HT-29 (cell line): ENCODE results near the gene PFKFB4. TPM values are rescaled to one million over a fixed set of nuclear protein-coding genes. Genes with fewer than 3 reads are reported as not detected.

Experiments
- DNase-seq: peaks from one replicate; pipeline ENCODE4 v3.0.0-alpha.2; 2015; ENCODE audit warnings: low spot score
- total RNA-seq: library from RNA; depleted of rRNA; stranded (reverse); fragments of >200 nt; shearing (Covaris generic); gene quantifications from 2 replicates; pipeline ENCODE4 v1.2.3, GENCODE V29; 2014; rRNA removed

PFKFB4 gene
- total RNA-seq, result 2.0 and 5.0 TPM in 2 replicates

DNA sequence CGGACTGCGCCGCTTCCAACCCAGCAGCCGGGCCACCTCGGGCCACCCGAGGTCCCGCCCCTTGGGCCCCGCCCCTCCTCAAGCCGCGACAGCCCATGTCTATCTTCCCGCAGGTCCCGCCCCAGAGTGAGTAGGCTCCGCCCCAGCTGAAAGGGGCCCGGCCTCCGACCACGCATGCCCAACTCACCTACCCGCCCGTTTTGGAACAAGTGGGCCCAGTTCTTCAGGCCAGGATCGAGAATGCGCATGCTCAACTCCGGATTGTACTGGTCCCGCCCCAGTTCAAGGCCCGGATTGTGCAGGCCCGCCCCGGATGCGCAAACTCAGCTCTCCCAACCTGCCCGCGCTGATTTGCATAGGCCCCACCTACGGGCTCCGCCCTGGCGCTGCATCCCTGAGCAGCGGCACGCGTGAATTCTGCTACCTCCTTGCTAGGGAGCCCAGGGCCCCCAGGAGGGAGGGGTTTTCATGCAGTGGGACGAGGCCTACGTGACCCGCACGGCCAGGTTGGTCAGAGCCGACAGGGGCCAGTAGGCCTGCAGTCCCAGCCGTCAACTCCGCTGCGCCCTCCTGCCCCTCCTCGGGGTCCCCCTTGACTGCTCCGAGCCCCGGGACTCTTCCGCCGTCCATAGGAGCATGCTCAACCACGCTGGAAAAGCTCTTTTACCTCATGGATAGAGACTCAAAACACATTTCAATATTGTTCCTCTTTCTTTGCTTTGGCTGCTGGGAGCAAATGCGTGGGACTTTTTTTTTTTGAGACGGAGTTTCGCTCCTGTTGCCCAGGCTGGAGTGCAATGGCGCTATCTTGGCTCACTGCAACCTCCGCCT lies at the start of gene PFKFB4:
TSS of gene PFKFB4 (minus strand) at position 8 of the 831 bp plus-strand sequence. CDS start 26 bp downstream, outside the sequence.
- DNase-seq, result peak; percentile 97

DNA sequence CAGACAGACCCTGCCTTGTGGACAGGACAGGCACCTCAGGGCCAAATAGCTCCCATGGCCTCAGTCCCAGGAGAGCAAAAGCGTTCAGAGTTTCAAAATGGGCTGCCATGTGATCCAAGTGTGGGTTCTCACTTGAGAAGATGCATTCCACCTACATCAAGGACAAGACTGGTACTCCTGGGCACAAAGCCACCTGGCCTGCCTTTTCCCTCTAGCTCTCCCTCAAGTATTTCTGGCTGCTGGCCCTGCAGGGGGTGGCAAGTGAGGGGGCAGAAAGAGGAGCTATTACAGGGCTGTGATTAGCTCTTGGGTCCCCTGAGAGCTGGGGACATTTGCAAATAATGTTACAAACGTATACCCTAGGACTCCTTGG lies 45.0 kb upstream of the PFKFB4 start:
- no peak for DNase-seq

DNA sequence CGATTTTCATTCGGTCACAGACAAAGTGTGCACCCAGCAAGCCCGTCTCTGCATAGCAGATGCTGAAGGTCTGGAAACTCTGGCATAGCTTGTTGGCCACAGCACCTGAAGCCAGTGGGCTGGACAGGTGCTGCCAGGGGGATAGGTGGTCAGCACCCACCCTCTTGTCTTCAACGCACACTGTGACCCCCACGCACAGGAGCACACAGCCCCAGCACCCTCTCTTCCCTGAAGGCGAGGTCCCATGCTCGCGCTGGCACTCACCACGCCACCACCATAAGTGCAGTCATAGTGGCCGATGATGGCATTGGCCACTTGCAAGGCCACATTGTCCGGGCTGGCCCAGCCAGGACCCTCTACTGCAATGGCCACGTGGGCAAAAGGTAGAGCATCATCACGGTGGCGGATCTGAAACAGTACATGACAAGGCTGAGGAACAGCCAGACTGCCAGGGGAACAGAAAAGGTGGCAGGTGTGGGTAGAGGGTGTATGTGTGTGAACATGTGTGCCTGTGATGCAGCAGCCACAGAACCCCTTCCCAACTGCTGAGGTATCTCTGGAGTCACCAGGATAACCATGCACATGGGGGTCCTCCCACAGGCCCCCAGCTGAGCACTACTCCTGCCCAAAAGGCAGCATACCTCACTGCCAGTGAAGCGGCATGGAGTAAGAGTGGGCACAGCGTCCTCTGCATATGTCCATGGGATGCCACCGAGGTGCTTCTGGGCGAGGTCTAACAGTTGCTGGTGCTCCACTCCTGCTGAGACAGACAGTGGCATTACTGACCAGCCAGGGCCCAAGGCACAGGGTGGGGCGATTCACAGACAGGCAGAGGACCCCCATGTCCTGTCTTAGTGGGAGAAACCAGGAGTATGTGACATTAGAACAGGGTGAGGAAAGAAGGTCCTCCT lies 44.4 kb upstream of the PFKFB4 start:
- no peak for DNase-seq

DNA sequence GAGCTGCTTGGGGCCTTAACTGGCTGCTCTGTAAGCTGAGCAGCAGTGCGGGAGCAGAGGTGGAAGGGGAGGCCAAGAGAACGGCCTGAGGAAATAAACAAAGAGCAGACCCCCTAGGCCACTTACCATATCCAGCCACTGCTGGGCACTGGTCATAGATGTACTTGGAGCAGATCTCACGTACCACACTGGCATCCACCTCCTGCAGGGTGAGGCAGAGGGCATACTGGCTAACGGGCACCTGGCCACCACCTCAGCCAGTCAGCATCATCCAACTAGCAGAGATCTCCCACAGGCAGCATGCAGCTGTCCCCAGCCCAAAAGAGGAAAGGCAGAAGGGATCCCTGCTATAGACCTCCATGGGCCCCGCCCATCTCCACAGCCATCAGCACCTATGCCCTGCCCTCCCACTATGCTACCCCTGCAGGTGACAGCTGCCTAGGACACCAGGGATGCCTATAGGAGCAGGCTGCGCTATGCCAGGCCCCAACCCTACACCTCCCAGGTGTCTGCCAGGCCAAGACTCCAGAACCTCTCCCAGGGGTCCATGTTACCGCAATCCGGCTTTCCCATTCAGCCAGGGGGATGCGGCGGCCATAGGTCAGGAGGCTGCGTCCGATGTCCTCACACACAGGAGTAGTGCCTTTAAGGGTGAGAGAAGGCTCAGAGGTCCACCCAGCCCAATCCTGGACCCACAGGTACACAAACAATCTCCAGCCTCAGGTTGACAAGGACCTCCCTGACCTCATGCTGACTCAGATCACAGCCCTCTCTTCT lies 43.1 kb upstream of the PFKFB4 start:
- DNase-seq, result no peak

DNA sequence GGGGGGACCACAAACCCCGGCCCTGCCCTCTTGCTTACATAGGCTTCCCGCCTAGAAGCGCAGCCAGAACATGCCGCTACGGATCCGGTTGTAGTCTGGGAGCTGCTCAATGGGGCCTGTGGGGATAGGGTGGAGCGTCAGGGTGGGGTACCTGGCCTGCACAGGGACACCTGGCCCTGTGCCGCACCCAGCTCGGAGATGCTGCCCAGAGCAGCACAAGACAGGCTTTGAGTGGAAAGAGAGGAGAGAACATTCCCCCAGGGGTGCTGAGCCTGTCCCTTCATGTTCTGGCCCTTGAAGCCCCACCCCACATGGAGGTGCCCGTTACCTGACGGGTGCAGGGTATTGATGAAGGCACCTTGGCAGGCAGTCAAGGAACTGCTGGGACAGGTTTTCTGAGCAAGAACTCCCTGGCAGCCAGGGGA lies 42.5 kb upstream of the PFKFB4 start:
- no peak for DNase-seq

DNA sequence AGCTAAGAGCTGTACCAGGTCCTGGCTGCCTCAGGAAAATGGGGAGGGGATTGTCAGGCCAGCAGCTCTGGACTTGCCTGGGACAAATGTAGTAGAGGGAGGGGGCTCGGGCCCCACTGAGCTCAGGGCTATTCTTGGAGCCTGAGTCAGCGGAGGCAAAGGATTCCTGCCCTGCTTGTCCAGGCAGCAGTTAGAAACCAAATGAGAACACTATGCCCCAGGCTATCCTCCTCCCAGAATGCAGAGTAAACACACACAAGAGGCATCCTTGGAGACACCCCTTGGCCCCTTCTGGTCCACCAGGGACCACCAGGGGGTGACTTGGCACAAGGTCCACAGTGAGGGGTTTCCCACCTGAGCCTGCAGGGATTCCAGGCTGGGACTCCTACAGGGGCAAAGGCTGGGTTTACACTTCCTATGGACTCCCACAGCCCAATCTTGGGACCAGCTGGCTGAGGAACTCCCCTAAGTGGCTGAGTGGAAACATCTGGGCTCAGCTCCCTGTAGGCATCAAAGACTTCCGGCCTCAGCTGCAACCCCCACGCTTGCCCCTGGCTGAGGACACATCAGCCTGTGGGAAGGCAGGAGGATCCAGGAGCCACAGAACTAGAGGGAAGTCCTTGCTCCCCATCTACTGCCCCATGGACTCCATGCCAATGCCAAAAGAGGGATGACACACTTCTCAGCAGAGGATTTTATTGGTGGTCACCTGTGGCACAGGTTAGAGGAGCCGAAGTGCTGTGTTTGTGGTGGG lies 41.9 kb upstream of the PFKFB4 start:
- DNase-seq, result no peak

DNA sequence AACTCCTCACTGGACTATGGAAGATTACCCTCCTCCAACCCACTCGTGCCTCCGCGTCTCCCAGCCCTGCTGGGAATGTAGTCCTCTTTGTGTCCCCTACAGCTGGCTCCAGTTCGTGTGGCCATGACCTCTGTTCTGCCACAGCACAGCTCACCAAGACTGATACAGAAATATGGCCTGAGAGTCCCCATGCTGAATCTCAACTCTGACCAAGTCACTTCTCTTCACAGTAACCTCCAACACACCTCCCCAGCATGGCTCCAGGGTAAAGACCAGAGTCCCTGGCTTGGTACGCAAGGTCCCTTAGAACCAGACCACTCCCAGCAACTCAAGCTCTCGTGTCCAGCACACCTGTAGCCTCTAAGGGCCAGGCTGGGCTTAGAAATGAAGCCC lies 40.8 kb upstream of the PFKFB4 start:
- DNase-seq, result no peak

DNA sequence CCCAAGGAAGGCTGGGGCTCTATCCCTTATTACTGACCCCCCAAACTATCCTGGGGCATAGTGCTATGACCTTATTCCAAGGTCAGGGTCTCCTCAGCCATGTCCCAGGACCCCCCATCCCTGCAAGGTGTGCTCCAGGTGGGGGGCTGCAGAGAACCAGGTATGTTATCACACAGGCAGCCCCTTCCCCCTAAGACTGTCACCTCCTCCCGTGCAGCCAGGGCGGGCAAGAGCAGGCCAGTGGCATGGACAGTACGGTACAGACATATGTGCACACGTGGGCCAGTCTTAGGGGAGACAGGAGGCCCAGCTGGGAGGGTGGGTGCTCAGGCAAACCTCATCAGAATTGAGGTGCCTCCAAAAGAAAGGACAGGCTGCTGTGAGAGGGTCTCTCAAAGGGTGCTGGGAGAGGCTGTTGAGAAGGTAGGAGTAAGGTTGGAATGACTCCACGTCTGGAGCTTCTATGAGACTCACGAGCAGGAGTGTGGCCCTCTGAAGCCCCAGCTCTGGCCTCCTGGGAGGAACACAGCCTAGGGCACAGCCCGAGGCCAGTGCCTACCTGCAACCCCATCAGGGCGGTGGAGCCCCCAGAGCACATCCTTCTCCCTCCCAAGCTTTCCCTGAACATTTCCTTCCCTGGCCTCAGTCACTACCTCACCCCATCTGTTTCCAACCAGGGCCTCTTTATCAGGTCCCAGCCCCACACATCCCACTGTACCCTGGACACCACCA lies 40.2 kb upstream of the PFKFB4 start:
- no peak for DNase-seq

DNA sequence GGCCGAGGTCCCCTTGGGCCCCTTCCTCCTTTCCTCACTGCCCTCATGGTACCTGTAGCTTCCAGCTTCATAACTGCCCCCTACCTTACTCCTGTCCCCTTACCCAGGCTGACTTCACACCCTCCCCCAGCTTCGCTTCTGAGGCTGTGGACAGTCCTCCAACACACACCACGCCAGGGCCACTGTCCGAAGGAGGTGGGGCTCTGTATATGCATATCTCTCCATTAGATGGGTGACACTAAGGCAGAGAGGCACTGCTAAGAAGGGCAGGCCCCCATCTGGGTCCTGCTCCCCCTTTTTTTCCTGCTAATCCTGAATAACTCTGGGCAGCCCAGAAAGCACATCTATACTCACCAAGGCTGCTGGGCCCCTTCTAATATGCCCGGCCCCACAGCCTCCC lies 39.6 kb upstream of the PFKFB4 start:
- no peak for DNase-seq

DNA sequence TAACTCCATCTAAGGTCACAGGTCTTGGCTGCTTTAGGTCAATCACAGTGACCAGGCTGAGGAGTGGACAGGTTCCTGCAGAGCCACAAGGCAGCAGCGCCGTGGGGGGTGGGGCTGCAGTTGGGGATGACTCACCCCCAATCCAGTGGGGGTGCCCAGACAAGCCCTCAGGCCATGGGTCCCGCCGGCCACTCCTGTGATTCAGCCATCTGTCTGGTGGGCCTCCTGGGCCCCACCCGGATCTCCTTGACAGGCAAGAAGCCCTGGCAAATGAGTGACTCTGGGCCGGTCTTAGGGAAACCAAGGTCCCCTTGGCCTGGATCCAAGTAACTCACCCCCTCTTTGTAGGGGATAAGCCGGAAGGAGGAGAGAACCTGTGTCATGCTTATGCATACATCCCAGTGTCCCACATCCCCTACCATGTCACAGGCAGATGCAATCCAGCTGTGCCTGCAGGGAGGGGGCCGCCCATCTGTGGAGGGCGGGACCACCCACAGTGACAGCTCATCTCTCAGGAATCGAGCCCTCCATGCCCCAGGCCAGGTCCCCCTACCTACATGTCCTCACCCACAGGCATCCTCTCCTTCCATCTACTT lies 39.0 kb upstream of the PFKFB4 start:
- DNase-seq, result peak; percentile 18

DNA sequence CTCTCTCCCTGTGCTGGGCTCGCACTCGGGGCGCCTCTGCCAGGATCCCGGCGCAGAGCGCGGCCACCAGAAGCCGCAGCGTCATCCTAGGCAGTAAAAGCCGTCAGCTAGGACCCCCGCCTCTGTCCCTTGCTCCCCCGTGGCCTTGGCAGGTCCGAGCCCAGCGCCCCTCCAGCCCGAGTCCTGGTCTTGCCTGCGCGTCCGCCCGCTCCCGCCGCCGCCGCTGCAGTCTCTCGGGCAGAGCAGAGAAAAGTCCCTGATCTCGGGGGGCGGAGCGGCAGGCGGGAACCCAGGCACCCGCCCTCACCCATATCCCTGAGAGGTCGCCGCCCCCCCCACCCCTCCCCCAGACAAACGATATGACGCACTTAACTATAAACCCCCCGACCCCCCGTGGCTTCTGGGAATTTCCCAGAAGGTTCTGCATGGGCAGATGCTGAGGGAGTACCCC lies 38.5 kb upstream of the PFKFB4 start, which contains the start of gene COL7A1:
TSS of gene COL7A1 (minus strand) at position 255 of the 451 bp plus-strand sequence. CDS start at position 85, 170 bp downstream.
- no peak for DNase-seq

DNA sequence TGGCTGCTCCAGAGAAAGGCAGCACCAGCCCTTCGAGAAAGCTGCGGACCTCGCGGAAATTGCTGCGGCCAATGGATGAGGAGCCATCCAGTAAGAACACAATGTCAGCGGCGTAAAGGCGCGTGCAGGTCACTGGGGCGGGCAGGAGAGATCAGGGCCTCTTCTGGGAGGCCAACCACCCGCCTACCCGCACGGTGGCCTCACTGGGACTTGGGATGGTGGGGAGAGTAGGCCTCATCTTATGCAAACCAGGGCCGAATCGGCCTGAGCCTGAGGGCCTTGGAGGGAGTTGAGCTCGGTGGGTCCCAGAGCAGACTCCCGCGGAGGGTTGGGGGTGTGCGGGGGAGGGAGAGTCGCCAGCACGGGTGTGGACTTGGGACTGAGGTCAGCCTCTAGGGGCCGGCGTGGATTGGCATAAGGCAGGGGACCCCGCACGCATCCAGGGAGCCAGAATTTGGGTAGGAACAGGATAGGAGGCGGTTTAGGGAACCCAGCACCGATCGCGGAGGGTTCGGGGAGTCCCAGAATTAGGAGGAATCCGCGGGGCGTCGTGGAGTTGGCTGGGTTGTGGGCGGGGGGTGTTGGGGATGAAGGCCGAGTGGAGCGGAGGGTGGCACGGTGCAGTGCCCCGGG lies 37.9 kb upstream of the PFKFB4 start:
- DNase-seq, result no peak

DNA sequence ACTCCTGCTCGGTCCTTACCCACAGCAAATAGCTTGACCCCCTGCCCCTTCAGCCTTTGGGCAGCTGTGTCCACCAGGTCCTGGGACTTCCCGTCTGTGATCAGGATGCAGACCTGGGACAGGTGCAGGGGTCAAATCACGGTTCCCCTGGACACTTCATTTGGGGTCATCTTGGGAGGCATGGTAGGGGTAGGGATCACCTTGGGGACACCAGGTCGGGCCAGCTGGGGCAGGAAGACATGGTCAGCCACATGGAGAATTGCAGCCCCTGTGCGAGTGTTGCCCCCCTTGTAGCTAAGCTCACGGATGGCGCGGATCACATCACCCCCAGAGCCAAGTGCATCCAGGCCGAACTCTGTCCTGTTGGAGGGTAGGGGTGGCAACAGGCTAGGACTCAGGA lies 36.7 kb upstream of the PFKFB4 start:
- DNase-seq, result no peak

DNA sequence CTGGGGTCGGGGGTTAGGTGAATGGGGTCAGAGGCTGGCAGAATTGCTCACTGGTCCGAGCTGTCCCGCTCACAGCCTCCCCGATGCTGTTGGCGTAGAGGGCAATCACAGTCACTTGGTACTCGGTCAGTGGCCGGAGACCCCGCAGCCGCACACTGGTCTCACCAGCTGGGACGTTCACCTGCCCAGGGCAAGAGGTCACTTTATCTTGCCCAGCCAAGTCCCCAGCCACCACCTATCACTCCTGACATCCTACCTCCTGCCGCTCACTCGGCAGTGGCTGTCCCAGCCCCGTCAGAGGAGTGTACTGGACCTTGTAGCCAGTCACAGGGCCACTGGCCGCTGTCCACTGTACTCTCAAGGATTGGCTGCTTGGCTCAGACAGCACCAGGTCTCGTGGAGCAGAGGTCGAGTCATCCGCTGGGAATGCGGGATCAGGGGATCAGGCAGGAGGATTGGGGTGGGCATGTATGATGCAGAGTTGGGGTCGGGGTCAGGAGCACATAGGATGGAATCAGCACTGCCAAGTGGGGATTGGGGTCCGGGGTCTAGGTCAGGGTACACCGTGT lies 36.0 kb upstream of the PFKFB4 start:
- no peak for DNase-seq

DNA sequence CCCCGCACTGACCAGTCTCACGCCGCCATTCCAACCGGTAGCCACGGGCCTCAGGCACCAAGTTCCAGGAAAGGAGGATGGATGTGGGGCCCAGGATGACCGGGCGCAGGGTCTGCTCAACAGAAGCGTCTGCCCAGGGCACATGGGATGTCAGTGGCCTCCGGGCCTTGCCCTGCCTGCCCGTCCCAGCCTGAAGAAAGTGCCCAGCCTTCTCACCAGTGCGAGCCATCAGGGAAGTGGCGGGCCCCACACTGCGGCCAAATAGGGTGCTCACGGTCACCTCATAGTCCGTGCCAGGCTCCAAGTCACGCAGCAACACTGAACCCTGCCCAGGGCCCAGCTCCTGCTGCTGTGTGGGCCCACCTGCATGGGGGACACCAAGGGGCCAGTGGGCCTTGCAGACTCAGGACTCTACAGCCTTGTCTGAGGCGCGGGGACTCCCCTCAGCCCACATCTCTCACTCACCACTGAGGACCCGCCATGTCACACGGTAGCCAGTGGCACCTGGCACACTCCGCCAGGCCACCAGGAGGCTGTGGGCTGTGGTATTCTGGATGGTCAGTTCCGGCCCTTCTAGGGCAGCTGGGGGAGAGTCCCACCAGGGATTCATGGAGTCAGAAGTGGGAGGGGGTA lies 35.4 kb upstream of the PFKFB4 start:
- no peak for DNase-seq

DNA sequence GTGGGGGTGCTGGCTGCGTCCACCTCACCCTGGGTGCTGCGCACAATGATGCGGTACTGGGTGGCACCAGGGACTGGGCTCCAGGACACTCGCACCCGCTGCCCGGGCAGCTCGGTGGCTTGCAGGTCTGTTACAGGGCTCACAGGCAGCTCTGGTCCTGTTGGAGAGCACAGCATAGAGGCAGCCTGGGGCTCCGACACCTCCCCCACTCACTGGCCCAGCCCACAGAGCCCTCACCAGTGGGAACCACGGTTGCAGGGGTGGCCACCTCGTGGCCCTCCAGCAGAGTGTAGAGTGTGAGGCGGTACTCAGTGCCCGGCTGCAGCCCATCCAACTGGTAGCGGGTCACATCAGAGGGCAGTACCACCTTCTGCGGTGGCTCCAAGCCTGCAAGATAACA lies 34.8 kb upstream of the PFKFB4 start:
- DNase-seq, result no peak

DNA sequence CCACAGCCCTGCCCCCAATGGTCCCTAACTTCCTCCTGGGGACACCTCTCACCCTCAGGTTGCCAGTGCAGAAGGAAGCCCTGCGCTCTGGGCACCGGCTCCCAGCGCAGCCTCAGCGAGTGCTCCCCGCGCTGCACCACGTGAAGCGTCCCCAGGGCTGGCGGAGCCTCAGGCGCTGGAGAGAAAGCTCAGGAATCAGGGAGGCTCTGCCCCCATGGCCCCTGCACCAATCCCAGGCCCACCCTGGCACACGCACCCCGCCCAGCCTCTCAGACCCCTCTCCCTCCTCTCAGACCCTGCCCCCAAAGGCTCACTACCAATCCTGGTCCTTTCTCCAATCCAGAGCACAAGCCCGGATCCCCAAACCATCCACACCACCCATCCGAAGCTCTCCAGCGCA lies 31.6 kb upstream of the PFKFB4 start:
- DNase-seq, result no peak

DNA sequence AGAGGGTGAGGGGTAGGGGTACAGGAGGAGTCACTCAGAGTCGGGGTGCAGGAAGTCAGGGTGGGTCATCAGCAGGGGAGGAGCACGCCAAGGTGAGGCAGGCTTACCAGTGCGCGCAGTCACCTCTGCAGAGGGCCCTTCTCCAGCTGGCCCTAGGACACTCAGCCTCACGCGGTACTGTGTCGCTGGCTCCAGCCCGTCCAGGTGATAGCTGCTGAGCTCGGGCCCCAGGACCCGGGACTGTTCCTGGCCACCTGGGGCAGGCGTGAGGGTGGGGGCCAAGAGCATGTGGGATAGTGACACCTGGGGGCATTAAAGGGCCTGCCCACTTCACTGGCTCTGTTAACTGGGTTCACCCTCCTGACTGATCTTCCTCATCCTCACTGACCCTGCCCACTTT lies 31.1 kb upstream of the PFKFB4 start:
- DNase-seq, result no peak
